C4-2B (cell line): ENCODE data around the gene HTD2.

Experiments used
- H3K27ac ChIP-seq: fragments of 450-650 bp; 2 replicates; pipeline ENCODE4 v1.5.1; 2017
- ZFX ChIP-seq: fragments of 450-650 bp; IDR thresholded peaks from 2 replicates; pipeline ENCODE4 v1.6.1; 2017
- TF ChIP-seq, protein P1 (sequence below): fragments of 450-650 bp; conservative IDR thresholded peaks from 2 replicates; pipeline ENCODE4 v1.5.1; 2017; ENCODE audit warnings: mild to moderate bottlenecking

The HTD2 gene

DNA sequence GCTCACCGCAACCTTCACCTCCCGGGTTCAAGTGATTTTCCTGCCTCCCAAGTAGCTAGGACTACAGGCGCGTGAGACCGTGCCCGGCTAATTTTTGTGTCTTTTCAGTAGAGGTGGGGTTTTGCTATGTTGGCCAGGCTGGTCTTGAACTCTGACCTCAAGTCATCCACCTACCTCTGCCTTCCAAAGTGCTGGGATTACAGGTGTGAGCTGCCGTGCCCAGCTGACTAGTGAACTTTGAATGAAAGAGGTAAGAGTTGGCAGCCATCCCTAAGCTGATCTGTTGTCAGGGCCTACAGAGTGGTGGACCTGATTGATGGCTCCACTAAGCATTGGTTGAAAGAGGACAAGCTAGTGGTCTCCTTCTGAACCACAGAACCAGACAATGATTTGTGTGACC is 41.7 kb downstream of the HTD2 start:
- TF ChIP-seq, protein P1, sequence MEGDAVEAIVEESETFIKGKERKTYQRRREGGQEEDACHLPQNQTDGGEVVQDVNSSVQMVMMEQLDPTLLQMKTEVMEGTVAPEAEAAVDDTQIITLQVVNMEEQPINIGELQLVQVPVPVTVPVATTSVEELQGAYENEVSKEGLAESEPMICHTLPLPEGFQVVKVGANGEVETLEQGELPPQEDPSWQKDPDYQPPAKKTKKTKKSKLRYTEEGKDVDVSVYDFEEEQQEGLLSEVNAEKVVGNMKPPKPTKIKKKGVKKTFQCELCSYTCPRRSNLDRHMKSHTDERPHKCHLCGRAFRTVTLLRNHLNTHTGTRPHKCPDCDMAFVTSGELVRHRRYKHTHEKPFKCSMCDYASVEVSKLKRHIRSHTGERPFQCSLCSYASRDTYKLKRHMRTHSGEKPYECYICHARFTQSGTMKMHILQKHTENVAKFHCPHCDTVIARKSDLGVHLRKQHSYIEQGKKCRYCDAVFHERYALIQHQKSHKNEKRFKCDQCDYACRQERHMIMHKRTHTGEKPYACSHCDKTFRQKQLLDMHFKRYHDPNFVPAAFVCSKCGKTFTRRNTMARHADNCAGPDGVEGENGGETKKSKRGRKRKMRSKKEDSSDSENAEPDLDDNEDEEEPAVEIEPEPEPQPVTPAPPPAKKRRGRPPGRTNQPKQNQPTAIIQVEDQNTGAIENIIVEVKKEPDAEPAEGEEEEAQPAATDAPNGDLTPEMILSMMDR: no peak
- no peak for TF ChIP-seq ZFX
- no peak overlapping the region for H3K27ac ChIP-seq

DNA sequence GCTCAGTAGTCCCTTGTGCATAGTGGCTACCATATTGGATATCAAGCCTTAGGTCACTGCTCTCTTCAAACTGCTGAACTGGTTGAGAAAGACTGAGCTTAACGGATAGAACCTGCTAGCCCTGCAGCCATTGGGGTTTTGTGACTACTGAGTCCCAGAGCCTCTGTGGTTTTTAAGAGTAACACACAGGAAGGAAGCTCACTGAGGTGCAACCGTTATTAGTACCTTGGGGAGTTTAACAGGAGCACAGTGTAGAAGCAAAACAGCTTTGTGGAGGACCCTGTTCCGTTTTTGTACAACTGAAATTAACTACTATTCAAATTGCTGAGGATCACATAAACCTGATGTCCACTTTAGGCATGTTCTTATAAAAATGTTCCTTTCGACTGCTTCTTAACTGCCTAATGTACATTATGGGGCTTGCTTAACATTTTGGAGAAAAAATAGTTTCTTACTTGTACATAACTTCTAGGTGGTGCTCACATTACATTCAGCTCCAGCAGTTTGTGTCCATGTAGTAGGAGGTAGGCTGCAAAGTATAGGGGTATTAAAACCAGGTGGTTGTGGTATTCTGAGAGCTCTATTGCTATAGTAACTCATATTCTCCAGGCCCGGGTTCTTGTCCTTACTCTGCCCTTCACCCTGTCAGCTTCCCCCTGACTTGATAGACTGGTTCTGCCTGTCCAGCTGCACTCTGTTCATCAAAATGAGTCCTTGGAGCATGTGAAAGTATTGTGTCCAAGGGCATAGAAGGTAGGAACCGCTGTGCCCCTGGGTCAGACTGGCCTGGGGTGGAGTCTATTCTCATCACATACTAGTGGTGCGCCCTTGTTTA is 43.7 kb downstream of the HTD2 start:
- H3K27ac ChIP-seq: no peak overlapping the region; the same call in 1 of the 2 replicates
- TF ChIP-seq, protein P1: no peak
- no peak for TF ChIP-seq ZFX

DNA sequence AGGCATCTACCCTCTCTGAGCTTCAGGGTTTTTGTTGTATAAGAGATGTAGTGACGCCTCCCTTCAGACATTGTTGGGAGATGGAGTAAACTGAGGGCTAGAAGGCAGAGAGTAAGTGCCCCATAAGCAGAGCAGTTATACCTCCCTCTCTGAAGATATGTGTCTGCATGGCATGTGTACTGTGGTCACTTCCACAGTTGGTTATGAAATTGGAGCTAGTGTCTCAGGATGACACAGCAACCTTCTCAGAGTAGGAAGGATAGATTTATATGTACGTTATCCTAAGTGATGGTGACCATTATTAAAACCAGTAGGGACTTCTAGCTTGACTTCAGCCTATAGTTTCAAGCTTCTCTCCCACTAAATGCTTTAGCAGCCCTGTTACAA is 44.3 kb downstream of the HTD2 start:
- TF ChIP-seq ZFX: no peak
- TF ChIP-seq, protein P1: no peak
- H3K27ac ChIP-seq: no peak overlapping the region; the same call in 1 of the 2 replicates

DNA sequence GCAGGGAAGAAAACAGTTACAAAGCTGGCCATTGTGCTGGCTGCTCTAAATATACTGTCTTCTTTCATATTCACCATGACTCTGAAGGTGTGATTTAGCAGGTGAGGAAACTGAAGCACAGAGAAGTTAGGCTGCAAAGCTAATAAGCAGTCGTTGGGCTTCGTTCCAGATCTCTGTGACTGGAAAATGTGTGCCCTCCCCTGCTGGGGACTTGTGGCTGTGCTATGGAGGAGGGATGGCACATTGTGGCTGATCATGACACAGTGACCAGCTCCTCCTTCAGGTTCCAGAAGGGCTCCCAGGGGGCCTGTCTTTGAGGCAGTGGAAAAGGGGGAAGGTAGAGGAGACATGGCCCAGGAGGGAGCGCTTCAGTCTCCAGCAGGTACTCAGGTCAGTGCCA is 45.6 kb downstream of the HTD2 start:
- TF ChIP-seq ZFX: no peak
- TF ChIP-seq, protein P1: no peak; the same call in 1 of the 2 replicates
- H3K27ac ChIP-seq: no peak overlapping the region

DNA sequence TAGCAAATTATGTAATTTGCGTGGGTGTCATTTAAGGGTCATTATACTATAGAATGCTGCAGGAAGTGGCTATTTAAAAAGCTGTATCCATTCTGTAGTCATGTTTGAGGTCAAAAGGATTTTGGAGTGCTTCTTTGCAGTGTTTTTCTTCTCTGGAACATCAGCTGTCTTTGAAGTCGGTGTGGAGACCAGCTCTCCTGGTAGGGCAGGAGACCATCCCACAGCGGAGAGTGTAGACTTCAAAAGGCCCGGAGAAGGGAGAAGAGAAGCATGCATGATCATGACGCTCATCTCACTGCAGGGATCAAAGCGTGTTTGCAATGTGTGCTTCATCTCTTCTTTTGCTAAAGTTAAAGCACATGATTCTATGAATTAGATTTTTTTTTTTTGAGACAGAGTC is 46.3 kb downstream of the HTD2 start:
- H3K27ac ChIP-seq: no peak overlapping the region
- TF ChIP-seq ZFX: no peak
- TF ChIP-seq, protein P1: no peak

DNA sequence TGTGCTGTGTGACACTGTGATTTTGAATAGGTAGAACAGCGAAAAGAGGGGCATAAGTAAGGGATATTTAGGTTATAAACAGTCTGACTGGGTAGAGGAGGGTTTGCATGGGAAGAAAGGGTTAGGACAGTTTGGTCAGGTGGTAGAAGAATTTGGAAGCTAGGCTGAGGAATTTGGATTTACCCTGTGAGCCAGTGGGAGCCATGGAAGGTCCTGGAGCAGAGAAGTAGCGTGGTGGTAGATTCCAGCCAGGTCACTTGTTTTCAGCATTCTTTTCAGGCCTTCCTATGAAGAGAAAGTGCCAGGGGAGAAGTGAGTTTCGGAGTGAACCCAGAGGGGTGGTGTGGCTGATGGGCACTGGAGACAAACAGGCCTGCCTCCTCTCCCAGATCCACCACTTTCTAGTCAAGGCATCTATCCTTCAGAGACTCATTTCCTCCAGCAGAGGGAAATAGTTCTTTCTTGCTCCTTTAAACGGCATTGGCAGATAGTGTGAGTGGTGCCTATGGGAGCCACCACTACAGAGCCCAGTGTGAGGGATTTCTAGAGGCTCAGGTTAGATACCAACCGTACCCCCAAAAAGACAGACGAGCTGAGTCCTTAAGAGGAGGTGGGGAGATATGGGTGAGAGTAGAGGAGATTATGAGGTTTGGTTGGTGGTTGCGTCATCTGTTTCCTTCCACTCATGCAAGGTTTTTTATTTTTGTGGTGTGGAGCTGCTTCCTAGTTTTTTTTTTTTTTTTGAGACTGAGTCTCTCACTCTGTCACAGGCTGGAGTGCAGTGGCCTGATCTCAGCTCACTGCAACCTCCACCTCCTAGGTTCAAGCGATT is 47.6 kb downstream of the HTD2 start:
- TF ChIP-seq, protein P1: no peak
- no peak for TF ChIP-seq ZFX
- H3K27ac ChIP-seq: no peak overlapping the region

DNA sequence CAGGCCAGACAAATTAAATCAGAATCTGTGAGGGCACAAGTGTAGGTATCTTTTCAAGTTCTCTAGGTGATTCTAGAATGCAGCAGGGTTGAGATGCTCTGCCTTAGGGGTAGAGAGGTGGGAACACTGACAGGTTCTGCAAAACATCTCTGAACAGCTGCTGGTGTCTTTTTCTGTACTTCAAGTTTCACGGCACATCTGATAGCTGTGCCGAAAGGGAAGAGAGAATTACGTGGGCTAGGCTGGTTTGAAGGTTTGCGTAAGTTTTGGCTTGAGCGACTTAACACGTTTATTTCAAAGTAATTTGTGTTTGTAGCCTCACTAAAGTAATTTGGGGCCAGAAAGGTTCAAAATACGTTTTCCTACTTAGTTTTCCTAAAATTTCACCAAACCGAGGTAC is 48.9 kb downstream of the HTD2 start:
- TF ChIP-seq, protein P1: no peak
- no peak for TF ChIP-seq ZFX
- no peak overlapping the region for H3K27ac ChIP-seq
